Activated CD4-positive, alpha-beta T cell treated with anti-CD3 and anti-CD28 coated beads, Interleukin-2, amount 10 ng/mL, durations not matched to agents 7 days and 5 days (primary cell): ENCODE measurements around the gene TNNT2. TPM values are rescaled to one million over a fixed set of nuclear protein-coding genes. Genes with fewer than 3 reads are reported as not detected.
A peak's percentile ranks its signal among the peaks of the same experiment; 100 is the strongest.

Experiments used
- CTCF ChIA-PET: fragments of 350-600 bp; sonication (Branson Sonifier 250); formaldehyde crosslinking; loops from one replicate; lab custom pipeline; 2021; ENCODE audit warnings: antibody characterized with exemption; lab: Charles Lee
- POLR2A ChIA-PET: fragments of 350-600 bp; sonication (Branson Sonifier 250); formaldehyde crosslinking; loops from one replicate; lab custom pipeline; 2021; ENCODE audit warnings: antibody characterized with exemption; lab: Charles Lee
- DNase-seq: peaks from one replicate; pipeline ENCODE4 v3.0.0-alpha.2; 2020
- H3K27ac Mint-ChIP-seq: one replicate; pipeline ENCODE4 v1.8.0; 2021; ENCODE audit warnings: mild to moderate bottlenecking, moderate library complexity, mixed read lengths
- H3K27me3 Mint-ChIP-seq: one replicate; pipeline ENCODE4 v1.8.0; 2021; ENCODE audit warnings: mixed read lengths
- H3K36me3 Mint-ChIP-seq: one replicate; pipeline ENCODE4 v1.8.0; 2021; ENCODE audit warnings: low read depth, mixed read lengths
- H3K4me1 Mint-ChIP-seq: one replicate; pipeline ENCODE4 v1.8.0; 2021; ENCODE audit warnings: mixed read lengths
- H3K4me3 Mint-ChIP-seq: one replicate; pipeline ENCODE4 v1.8.0; 2021; ENCODE audit warnings: mild to moderate bottlenecking, moderate library complexity, mixed read lengths
- H3K9me3 Mint-ChIP-seq: one replicate; pipeline ENCODE4 v1.8.0; 2021; ENCODE audit warnings: mixed read lengths
- total RNA-seq, 2 experiments: library from RNA; stranded (reverse); gene quantifications; one replicate each; pipeline ENCODE4 v1.2.3, GENCODE V29; 2021

The TNNT2 gene
- total RNA-seq, 2 experiments from 2014 or later: not detected

GRCh38 chr1:201399352-201400126 is 22.1 kb upstream of the TNNT2 start:
- POLR2A ChIA-PET: interaction anchor here (0.7 kb wide), 1 partner anchor 11 kb away, joined by 3 read pairs; no protein-coding TSS in a partner anchor

GRCh38 chr1:201399018-201399351 is 21.5 kb upstream of the TNNT2 start, which contains the start of gene LAD1:
Gene LAD1, minus strand, starts transcription at chr1:201399324. Its CDS starts 18 bp downstream, at chr1:201399306.
- H3K9me3 Mint-ChIP-seq: no peaks in the 10 kb centered on the region
- peaks cover 42% of the 10 kb centered on the region for H3K27me3 Mint-ChIP-seq
- no peaks in the 10 kb centered on the region for H3K36me3 Mint-ChIP-seq
- no peaks in the 10 kb centered on the region for H3K4me1 Mint-ChIP-seq
- no peak within 1 kb of the TSS for H3K27ac Mint-ChIP-seq
- no peak within 1 kb of the TSS for H3K4me3 Mint-ChIP-seq
- POLR2A ChIA-PET: no interaction called here
- CTCF ChIA-PET: no interaction called here
- no peak for DNase-seq

More at GRCh38 chr1:201399352-201400126, 22.1 kb upstream of the TNNT2 start:
- H3K27ac Mint-ChIP-seq: no peak overlapping the region
- CTCF ChIA-PET: no interaction called here
- H3K4me1 Mint-ChIP-seq: no peaks in the 10 kb centered on the region
- H3K9me3 Mint-ChIP-seq: no peaks in the 10 kb centered on the region
- no peaks in the 10 kb centered on the region for H3K36me3 Mint-ChIP-seq
- no peak overlapping the region for H3K4me3 Mint-ChIP-seq
- H3K27me3 Mint-ChIP-seq: peaks cover 40% of the 10 kb centered on the region
- no peak for DNase-seq

GRCh38 chr1:201397675-201398074 is 20.2 kb upstream of the TNNT2 start:
- Mint-ChIP-seq H3K27ac (no peak overlapping the region), H3K9me3 (no peaks in the 10 kb centered on the region), H3K4me1 (no peaks in the 10 kb centered on the region), H3K36me3 (no peaks in the 10 kb centered on the region), H3K4me3 (no peak overlapping the region), H3K27me3 (peaks cover 47% of the 10 kb centered on the region)
- DNase-seq: no peak
- ChIA-PET POLR2A (no interaction called here), CTCF (no interaction called here)

- no peaks in the 10 kb centered on the region for H3K4me1 Mint-ChIP-seq
- H3K27ac Mint-ChIP-seq: no peak overlapping the region
- POLR2A ChIA-PET: no interaction called here
- H3K9me3 Mint-ChIP-seq: no peaks in the 10 kb centered on the region
- no peak for DNase-seq
- CTCF ChIA-PET: no interaction called here
- no peak overlapping the region for H3K4me3 Mint-ChIP-seq
- H3K36me3 Mint-ChIP-seq: no peaks in the 10 kb centered on the region
- H3K27me3 Mint-ChIP-seq: peaks cover 48% of the 10 kb centered on the region
Observed at GRCh38 chr1:201396861-201397464, 19.5 kb upstream of the TNNT2 start.

GRCh38 chr1:201395936-201396335 is 18.5 kb upstream of the TNNT2 start:
- ChIA-PET CTCF (no interaction called here), POLR2A (no interaction called here)
- Mint-ChIP-seq H3K36me3 (no peaks in the 10 kb centered on the region), H3K4me1 (no peaks in the 10 kb centered on the region), H3K27ac (no peak overlapping the region), H3K4me3 (no peak overlapping the region), H3K9me3 (no peaks in the 10 kb centered on the region), H3K27me3 (peaks cover 47% of the 10 kb centered on the region)
- DNase-seq: no peak

- peaks cover 34% of the 10 kb centered on the region for H3K27me3 Mint-ChIP-seq
- no peak overlapping the region for H3K4me3 Mint-ChIP-seq
- no peak overlapping the region for H3K27ac Mint-ChIP-seq
- CTCF ChIA-PET: interaction anchor here (0.9 to 1.3 kb wide), 2 partner anchors 16 to 23 kb away, joined by 3 read pairs; no protein-coding TSS in a partner anchor
- DNase-seq: no peak
- H3K36me3 Mint-ChIP-seq: no peaks in the 10 kb centered on the region
- no peaks in the 10 kb centered on the region for H3K4me1 Mint-ChIP-seq
- H3K9me3 Mint-ChIP-seq: no peaks in the 10 kb centered on the region
- POLR2A ChIA-PET: no interaction called here
Observed at GRCh38 chr1:201394591-201394990, 17.1 kb upstream of the TNNT2 start.

GRCh38 chr1:201393076-201393475 is 15.6 kb upstream of the TNNT2 start:
- Mint-ChIP-seq H3K9me3 (no peaks in the 10 kb centered on the region), H3K27ac (no peak overlapping the region), H3K4me1 (no peaks in the 10 kb centered on the region), H3K36me3 (no peaks in the 10 kb centered on the region), H3K27me3 (peaks cover 25% of the 10 kb centered on the region), H3K4me3 (no peak overlapping the region)
- DNase-seq: no peak
- ChIA-PET POLR2A (no interaction called here), CTCF (interaction anchor here (0.8 kb wide), 1 partner anchor 9 kb away, joined by 3 read pairs; no protein-coding TSS in a partner anchor)

- DNase-seq: no peak
- Mint-ChIP-seq H3K27ac (no peak overlapping the region), H3K4me1 (no peaks in the 10 kb centered on the region), H3K4me3 (no peak overlapping the region), H3K27me3 (peaks cover 17% of the 10 kb centered on the region), H3K36me3 (no peaks in the 10 kb centered on the region), H3K9me3 (no peaks in the 10 kb centered on the region)
- POLR2A ChIA-PET: no interaction called here
- CTCF ChIA-PET: interaction anchor here (0.8 kb wide), 1 partner anchor 8 kb away, joined by 3 read pairs; no protein-coding TSS in a partner anchor
Observed at GRCh38 chr1:201391651-201392511, 14.4 kb upstream of the TNNT2 start.

GRCh38 chr1:201391225-201391624 is 13.7 kb upstream of the TNNT2 start:
- no peak for DNase-seq
- ChIA-PET CTCF (no interaction called here), POLR2A (no interaction called here)
- no peaks in the 10 kb centered on the region for H3K36me3 Mint-ChIP-seq
- no peaks in the 10 kb centered on the region for H3K4me1 Mint-ChIP-seq
- peaks cover 13% of the 10 kb centered on the region for H3K27me3 Mint-ChIP-seq
- no peak overlapping the region for H3K27ac Mint-ChIP-seq
- H3K9me3 Mint-ChIP-seq: no peaks in the 10 kb centered on the region
- no peak overlapping the region for H3K4me3 Mint-ChIP-seq

- ChIA-PET CTCF (interaction anchor here (0.6 to 0.9 kb wide), 3 partner anchors 14 to 149 kb away, joined by 3 read pairs; no protein-coding TSS in a partner anchor), POLR2A (interaction anchor here (0.6 kb wide), 1 partner anchor 16 kb away, joined by 3 read pairs; no protein-coding TSS in a partner anchor)
- Mint-ChIP-seq H3K9me3 (no peaks in the 10 kb centered on the region), H3K27me3 (peaks cover 7% of the 10 kb centered on the region), H3K27ac (no peak overlapping the region), H3K36me3 (no peaks in the 10 kb centered on the region), H3K4me3 (no peak overlapping the region), H3K4me1 (no peaks in the 10 kb centered on the region)
- DNase-seq: no peak
Observed at GRCh38 chr1:201389051-201389450, 11.6 kb upstream of the TNNT2 start.

- Mint-ChIP-seq H3K27me3 (no peaks in the 10 kb centered on the region), H3K4me1 (no peaks in the 10 kb centered on the region), H3K4me3 (no peak overlapping the region), H3K36me3 (no peaks in the 10 kb centered on the region), H3K9me3 (no peaks in the 10 kb centered on the region), H3K27ac (no peak overlapping the region)
- POLR2A ChIA-PET: no interaction called here
- DNase-seq: no peak
- CTCF ChIA-PET: interaction anchor here (0.6 kb wide), 1 partner anchor 717 kb away, joined by 4 read pairs; no protein-coding TSS in a partner anchor
Observed at GRCh38 chr1:201386208-201386607, 8.7 kb upstream of the TNNT2 start.

GRCh38 chr1:201385299-201385891 is 7.9 kb upstream of the TNNT2 start:
- H3K4me1 Mint-ChIP-seq: no peaks in the 10 kb centered on the region
- POLR2A ChIA-PET: no interaction called here
- DNase-seq: peak; percentile 48
- H3K27me3 Mint-ChIP-seq: no peaks in the 10 kb centered on the region
- H3K4me3 Mint-ChIP-seq: no peak overlapping the region
- no peaks in the 10 kb centered on the region for H3K36me3 Mint-ChIP-seq
- no peaks in the 10 kb centered on the region for H3K9me3 Mint-ChIP-seq
- H3K27ac Mint-ChIP-seq: no peak overlapping the region
- CTCF ChIA-PET: no interaction called here
